ENCODE results near the gene C10orf120. TPM values are rescaled to one million over a fixed set of nuclear protein-coding genes. Genes with fewer than 3 reads are reported as not detected.
A peak's percentile ranks its signal among the peaks of the same experiment; 100 is the strongest.

C10orf120 gene
- total and polyA plus RNA-seq, 9 of the 15 experiments (the other 6 are each of a cell fraction or from before 2014, with no cell fraction given) = not detected

- peak; percentile 71 for FAIRE-seq
- H4K20me1 ChIP-seq (replicated peaks; ENCODE audit: control insufficient read depth, insufficient read depth, low read length) = no peaks in the 10 kb centered on the region
- no peak overlapping the region for H3K27ac ChIP-seq (ENCODE audit: extremely low read depth, low read depth, low read length)
- no peak overlapping the region for H3K9ac ChIP-seq (ENCODE audit: insufficient read depth in 1 of 2, low read depth in 2 of 2, low read length in 2 of 2)
- no TSS peak for BruUV-seq (replicated peaks)
- no peak overlapping the region for H3K4me2 ChIP-seq (ENCODE audit: insufficient read depth, low read length)
- no peak overlapping the region for H2AFZ ChIP-seq (ENCODE audit: low read depth, low read length)
- ATAC-seq = peak; percentile 96
- no peaks in the 10 kb centered on the region for H3K9me1 ChIP-seq (ENCODE audit: control insufficient read depth, insufficient read depth, low read length)
- no peaks in the 10 kb centered on the region for H3K36me3 ChIP-seq (ENCODE audit: control insufficient read depth, insufficient read depth, low read length)
- 21% methylated on average over 7 of the region's 9 CpGs for WGBS (ENCODE audit: insufficient coverage, low coverage, missing lambda C conversion rate)
- peak; percentile 63 to 71 (median 68) for DNase-seq (ENCODE audit: extremely low read depth in 1 of 4, low spot score in 3 of 4)
- H3K4me1 ChIP-seq (replicated peaks in 1 of 2; ENCODE audit: control insufficient read depth in 2 of 2, insufficient read depth in 2 of 2, low read length in 2 of 2) = no peaks in the 10 kb centered on the region
- ChIA-PET POLR2A (no interaction called here), CTCF (ENCODE audit: low intra/inter-chr PET ratio) (no interaction called here)
- H3K9me3 ChIP-seq (replicated peaks; ENCODE audit: control insufficient read depth, insufficient read depth, low read depth, low read length) = no peaks in the 10 kb centered on the region
- peaks cover 0 to 3% of the 10 kb centered on the region in 2 experiments; a peak in 1 of 5 replicates for H3K27me3 ChIP-seq (ENCODE audit: control insufficient read depth in 2 of 2, insufficient read depth in 2 of 2, low read length in 2 of 2)
- H3K79me2 ChIP-seq (ENCODE audit: control insufficient read depth, insufficient read depth, low read length) = no peaks in the 10 kb centered on the region
- in situ Hi-C loops (cut with MboI) = no loop called here
- H3K4me3 ChIP-seq = no peak overlapping the region
- intact Hi-C loops (cut with micrococcal nuclease) = loop anchor here (1.0 to 2.0 kb wide), 2 partner anchors 55 to 137 kb away; no protein-coding TSS in a partner anchor
- 0 out of 2 replicates have a peak, but pooled peaks have one; percentile 6 for TF ChIP-seq THRB (CRISPR knock-in tag; conservative IDR thresholded peaks at IDR 0.05)
- peak; percentile 35; the same call in 1 of the 2 replicates for TF ChIP-seq STAG1 (CRISPR knock-in tag; IDR thresholded peaks at IDR 0.05; ENCODE audit: borderline replicate concordance)
- peak; percentile 53 for TF ChIP-seq DEAF1 (CRISPR knock-in tag; IDR thresholded peaks at IDR 0.05)
- TF ChIP-seq REST (IDR thresholded peaks at IDR 0.05; ENCODE audit: borderline replicate concordance) = peak; percentile 51; the same call in 1 of the 2 replicates
- TF ChIP-seq REST (CRISPR knock-in tag; IDR thresholded peaks at IDR 0.05; ENCODE audit: low read depth) = no peak
- no peak for TF ChIP-seq SOX6 (IDR thresholded peaks at IDR 0.05)
- peak; percentile 56 to 82 for TF ChIP-seq RAD21 (CRISPR knock-in tag; conservative IDR thresholded peaks at IDR 0.05 in 1 of 2, IDR thresholded peaks at IDR 0.05 in 1 of 2)
Measured at GRCh38 chr10:122703483-122704448, 4.1 kb upstream of the C10orf120 start.
